HG03095 (cell line): ENCODE results near the gene ARHGAP42.
"Not testable (repeated sequence)": the region's sequence is repeated elsewhere in the genome, so short reads cannot be mapped to it uniquely, and the experiment has no call there.

ENCODE experiments used
- ATAC-seq: cut with Tn5 transposase; IDR thresholded peaks from one replicate; pipeline ENCODE4 v1.9.1; 2021; ENCODE audit warnings: moderate library complexity; ENCODE audit not compliant: unreplicated experiment

ARHGAP42 gene

DNA sequence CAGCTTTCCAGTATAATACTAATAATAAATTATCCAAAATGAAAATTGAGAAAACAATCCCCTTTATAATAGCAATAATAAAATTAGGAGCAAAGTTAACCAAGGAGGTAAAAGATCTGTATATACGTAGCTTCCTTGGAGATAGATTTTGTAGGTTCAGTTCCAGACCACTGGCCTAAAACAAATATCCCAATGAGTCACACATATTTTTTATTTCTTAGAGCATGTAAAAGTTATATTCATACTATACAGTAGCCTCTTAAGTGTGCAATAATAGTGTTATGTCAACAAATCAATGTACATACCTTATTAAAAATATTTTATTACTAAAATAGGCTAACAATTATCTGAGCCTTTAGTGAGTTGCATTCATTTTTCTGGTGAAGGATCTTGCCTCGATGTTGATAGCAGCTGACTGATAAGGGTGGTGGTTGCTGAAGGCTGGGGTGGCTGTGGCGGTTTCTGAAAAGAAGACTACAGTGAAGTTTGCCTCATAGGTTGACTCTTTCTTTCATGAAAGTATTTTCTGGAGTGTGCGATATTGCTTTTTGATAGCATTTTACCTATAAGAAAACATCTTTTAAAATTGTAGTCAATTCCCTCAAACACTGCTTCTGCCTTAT lies 178.5 kb downstream of the ARHGAP42 start:
- ATAC-seq = no peak

GRCh38 chr11:100866453-100866852 lies 179.4 kb downstream of the ARHGAP42 start:
- ATAC-seq = no peak

- no peak for ATAC-seq
These were observed 180.5 kb downstream of the ARHGAP42 start for GRCh38 chr11:100867606-100868005.

DNA sequence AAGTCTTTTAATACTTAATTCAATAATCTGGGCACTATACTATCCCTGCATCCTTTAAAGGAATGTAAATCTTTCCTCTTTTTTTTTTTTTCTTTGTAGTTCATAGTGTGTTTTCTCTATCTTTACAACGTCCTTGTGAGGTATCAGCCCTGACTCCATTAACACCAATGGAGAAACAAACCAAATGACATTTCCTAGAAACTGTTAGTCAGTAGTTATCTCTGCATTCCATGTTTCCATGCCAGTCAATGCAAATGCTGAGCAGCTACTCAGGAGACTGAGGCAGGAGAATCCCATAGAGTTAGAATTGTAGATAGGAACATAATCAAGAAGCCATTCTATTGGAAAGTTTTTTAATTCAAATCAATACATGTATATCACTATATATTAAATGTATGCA lies 182.2 kb downstream of the ARHGAP42 start:
- ATAC-seq = no peak

DNA sequence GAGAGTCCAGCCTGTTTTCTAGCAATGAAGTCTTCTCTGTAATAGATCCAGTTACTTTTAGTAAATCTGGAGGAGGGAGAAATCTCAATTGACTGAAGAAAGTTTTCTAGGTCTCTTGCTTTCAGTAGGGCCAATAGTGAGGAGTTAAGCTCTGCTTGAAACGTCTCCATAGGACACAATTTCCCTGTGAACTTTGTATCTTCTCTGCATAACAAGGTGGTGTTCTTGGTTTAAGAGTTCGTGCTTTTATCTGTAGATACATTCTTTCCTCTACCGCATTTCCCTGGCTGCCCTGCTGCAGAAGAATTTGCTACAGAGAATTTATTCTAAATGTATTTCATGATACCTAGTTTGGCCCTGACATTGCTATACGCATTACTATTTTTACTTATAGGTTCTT lies 183.1 kb downstream of the ARHGAP42 start:
- ATAC-seq = no peak

DNA sequence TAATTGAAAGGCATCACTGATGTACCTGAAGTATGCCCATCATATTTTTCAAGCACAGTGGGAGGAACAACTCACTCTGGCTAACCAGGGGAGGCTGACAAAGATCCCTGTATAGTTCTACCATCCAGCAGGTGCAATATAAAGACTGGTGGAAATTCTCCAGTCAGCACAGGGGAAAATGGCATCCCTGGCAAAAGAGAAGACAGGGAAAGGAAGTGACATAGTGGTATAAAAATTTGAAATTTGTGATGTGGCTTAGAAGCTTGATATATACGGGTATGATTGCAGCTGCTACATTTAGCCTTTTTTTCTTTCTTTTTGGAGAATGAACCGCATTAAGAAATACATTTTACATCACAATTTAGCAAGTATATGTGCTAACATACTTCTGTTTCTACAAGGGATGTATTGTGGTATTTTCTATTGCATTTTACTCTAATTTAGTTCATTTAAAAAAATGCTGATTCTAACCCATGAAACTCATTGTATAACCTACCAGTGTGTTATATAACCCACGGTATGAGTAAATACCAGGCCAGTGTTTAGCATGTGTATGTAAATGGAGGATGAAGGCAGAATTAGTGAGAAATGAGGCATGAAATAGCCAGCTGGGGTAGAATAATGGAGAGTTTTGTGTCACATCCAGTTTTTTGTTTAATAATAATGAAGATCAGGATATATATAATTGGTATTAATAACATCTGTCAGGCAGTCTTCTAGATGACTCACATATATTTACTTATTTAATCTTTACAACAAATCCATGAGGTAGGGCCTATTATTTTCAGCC lies 186.1 kb downstream of the ARHGAP42 start:
- no peak for ATAC-seq

- no peak for ATAC-seq
These were observed 187.1 kb downstream of the ARHGAP42 start for GRCh38 chr11:100874203-100874602.

DNA sequence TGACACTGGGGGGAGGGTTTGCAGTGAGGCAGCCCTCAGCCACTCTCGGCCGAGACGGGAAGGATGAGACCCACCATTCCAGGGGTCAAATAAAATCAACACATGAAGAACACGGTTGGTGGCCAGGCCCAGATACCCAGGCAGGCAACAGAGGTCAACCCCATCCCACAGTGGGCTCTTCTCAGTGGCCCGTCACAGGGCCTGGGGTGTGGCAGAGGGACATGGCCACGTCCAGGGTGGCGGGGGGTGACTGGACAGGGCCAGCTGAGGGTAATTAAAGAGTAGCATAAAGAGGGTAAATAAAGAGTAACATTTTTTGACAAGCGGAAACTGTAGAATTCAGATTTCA lies 188.4 kb downstream of the ARHGAP42 start:
- no peak for ATAC-seq

DNA sequence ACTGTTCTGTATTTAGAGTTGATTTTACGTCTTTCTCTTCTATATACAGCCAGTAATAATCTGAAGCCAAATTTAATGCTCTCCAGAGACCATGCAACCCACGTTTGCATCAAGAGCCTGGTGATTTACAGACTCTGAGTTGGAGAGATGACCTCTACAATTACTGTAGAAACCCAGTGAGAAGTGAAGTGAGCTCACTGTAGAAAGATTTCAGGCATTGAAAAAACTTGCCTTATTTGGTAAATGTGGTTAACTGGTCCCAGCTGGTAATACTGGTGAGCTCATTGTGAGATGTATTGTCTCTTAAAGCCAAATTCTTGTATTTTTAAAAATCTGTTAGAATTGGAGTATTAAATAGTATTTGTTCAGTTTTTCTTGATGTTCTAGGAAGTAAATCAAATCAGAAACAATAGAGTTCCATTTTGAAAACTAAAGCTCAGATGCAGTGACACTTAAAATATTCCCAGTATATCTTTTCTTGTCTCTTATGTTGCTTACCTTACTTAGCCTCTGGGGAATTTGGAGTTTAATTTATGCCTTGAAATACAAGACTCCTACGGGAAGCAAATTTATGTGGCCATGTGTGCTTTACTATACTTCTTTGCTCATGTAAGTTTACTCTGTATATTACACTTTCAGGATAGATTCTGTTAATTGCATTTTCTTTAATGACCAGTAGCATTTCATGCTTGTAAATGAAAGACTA lies 189.9 kb downstream of the ARHGAP42 start:
- peak; percentile 86 for ATAC-seq

- no peak for ATAC-seq
These were observed 191.4 kb downstream of the ARHGAP42 start for GRCh38 chr11:100878474-100878873.

DNA sequence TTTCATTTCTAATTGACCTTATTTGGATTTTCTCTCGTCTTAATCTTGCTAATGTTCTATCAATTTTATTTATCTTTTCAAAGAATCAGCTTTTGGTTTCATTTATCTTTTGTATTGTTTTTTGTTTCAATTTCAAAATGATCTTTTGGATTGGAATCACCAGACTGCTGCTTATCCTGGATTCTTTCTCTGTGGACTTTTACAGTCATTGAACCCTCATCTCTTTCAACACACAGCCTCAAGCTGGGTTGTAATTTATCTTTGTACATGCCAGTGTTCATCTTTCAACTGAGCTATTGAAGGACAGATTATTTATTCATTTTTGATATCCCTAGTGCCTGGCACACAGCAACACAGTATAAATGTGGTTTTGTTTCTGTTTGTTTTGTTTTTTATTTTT lies 195.9 kb downstream of the ARHGAP42 start:
- no peak for ATAC-seq

DNA sequence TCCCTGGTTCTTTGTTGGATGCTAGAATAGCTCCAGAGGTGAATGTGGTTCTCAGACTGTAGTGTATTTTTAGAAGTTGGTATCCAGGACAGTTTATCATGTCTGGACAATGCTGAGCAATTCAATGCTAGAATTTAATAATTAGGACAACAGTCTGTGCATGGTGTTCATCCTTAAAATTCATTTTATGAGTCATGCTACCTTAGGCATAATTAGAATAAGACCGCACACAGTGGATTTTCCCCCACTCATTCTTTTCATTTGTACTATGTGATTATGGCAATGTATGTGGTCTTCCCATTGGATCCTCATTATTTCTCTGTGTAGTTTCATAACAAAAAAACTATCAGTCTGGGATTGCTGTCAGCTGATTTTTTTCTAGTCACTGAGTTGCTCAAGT lies 196.7 kb downstream of the ARHGAP42 start:
- no peak for ATAC-seq

DNA sequence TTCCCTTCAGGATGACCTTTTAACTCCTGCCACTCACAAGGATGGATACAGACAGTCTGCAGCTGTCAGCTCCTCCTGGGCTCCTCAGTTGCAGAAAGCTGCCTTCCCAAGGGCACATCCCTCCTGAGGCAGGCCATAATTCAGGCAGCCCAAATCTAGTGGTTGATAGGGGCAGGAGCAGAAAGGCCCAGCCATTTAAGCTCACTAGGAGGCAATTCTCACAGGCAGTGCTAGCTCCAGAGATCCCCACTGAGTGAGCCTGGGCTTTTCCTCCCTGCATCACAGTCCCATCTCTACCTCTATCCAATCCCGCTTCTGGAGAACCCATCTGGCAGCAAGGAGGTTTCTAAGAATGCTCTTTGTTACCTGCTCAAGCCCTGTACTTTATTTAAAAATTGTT lies 200.6 kb downstream of the ARHGAP42 start:
- no peak for ATAC-seq

- no peak for ATAC-seq
These were observed 201.7 kb downstream of the ARHGAP42 start for GRCh38 chr11:100888836-100889235.

DNA sequence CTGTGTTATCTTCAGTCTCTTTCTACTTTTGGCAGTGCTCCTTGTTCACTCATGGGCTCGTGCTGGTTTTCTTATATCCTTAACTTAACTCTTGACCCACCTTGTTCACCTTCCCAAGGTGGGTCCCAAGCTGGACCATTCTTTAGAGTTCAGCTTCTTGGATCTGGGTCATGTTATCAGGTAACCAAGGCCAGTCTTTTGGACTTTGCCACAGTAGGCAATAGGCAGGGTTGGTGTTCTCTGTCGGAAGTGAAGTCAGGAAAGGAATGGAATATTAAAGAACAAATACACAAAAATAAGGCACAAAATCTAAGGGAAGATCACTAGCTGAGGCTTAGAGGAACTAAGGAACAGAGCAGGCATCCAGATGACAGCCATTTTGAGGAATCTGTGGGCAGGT lies 202.7 kb downstream of the ARHGAP42 start:
- ATAC-seq = no peak

- ATAC-seq = no peak
These were observed 203.7 kb downstream of the ARHGAP42 start for GRCh38 chr11:100890789-100891188.

DNA sequence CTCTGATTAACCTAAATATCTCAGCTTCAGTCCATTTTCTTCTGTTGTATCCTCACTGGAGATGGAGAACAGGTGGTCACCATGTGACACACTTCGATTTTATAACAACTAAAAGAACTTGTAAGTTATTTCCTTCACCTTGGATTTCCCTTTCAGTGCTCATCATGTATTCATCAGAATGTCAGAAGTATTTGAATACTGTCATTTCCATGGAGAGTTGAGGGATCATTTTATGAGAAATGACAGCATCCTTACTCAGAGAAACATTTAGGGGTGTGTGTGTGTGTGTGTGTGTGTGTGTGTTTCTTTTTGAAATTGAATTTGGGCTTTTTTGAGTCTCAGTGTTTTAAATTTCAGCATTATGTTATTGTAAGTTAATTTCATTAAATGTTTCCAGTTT lies 205.8 kb downstream of the ARHGAP42 start:
- ATAC-seq = no peak

DNA sequence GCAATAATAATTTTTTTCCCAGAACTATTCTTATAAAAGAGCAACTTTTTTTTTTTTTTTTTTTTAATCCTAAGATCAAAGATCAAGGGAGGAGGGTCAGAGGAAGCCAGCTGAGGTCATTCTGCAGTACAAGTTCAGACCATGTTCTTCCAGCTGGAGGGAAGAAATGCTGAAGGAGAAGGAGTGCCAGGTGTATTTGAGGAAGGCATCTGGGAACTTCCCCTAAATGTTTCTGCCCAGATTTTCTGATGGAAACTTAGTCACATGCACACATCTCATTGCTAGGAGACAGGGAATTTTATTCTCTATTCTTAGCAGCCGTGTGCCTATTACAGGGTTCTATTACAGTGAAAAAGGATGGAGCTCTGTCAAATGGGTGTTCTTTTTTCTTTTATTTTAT lies 208.4 kb downstream of the ARHGAP42 start:
- ATAC-seq = no peak

GRCh38 chr11:100895976-100896375 lies 208.9 kb downstream of the ARHGAP42 start:
- ATAC-seq = not testable (repeated sequence)

- ATAC-seq = not testable (repeated sequence)
These were observed 214.4 kb downstream of the ARHGAP42 start for GRCh38 chr11:100901471-100901870.

DNA sequence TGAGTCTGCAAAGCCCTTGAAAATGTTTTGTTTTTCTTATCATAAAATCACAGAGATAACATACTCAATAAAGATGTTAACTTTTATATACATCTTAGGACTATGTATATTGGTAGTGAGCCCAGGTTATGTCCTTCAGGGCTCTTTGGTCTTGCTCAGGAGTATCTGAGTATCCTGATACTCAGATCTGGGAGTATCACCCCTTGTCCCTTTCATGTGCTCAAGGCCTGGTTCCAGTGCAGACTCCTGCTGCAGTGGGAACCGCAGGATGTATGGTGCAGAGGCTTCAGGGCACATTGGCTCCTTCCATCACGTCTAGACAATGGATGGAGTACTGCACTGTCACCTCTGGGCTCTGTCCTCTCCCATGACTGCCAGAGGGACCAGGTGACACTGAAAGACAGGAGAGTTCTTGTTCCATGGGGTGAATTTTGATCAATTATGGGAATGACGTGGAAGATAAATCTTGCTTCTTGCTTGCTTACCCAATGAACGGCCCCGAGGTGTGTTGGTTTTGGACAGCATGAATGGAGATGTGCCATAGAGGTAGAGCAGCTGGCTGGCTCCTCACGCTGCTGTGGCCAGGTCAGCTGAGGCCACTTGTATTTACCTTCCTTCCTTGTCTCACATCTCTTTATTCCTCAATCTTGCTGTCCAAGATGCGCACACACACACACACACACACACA lies 215.5 kb downstream of the ARHGAP42 start:
- no peak for ATAC-seq

DNA sequence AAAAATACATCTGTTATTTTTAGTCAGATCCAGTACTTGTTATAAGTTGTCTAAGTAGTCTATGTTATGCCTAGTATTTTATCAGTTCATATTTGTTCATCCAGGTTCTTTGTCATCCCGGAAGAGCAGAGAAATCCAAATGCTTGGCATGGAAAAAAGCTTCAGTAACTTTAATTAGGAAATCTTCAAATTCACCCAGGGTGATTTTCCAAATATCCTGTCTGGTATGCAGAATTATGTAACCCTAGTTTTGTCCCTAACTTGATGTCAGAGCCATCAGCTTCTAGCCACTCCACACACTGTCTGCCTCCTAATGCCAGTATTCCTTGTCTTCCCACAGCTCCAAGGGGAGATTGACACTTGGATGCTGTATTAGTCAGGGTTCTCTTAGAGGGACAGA lies 216.2 kb downstream of the ARHGAP42 start:
- no peak for ATAC-seq
